Measurements from ENCODE around the gene FOXC1. TPM values are rescaled to one million over a fixed set of nuclear protein-coding genes. Genes with fewer than 3 reads are reported as not detected.
A peak's percentile ranks its signal among the peaks of the same experiment; 100 is the strongest.

The FOXC1 gene
- total RNA-seq, 1 donor from 2014 or later, result 0.45 TPM

DNA sequence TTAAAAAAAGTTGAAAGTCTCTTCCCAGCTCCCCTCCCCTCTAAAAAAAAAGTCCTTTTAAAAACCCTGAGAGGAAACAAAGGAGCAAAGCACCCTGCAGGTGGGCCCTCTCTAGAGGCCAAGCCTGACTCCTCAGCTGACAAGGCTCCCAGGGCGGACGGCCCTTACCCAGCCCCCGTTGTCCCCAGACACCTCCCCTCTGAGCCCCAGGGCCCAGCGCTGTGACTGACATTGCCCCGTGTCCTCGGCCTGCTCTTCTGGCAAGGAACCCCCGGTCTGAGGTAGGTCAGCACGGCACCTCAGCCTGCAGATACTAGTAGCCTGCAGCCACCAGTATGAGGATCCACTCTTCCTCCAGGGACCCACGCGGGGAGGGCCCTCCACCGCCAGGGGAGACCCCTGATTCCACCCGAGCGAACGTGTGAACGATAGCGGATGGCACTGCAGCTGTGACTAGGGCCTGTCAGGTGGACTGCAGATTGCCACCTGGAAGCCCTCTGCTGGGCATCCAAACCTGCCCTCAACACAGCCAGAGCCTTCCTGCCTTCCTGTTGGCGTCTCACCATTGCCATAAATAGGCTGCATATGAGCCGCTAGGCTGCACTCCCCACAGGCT lies 34.2 kb downstream of the FOXC1 start:
- H3K9me3 Mint-ChIP-seq, result no peaks in the 10 kb centered on the region
- Histone ChIP-seq H3K79me2 (ENCODE audit: low read depth) (no peaks in the 10 kb centered on the region), H3K36me3 (no peaks in the 10 kb centered on the region), H3K4me2 (peak overlapping the region; percentile 13), H3K9ac (no peak overlapping the region), H3K27me3 (no peaks in the 10 kb centered on the region), H2AFZ (replicated peaks) (no peak overlapping the region), H3K4me1 (peaks cover 11% of the 10 kb centered on the region), H3F3A (ENCODE audit: low read depth) (no peaks in the 10 kb centered on the region), H4K20me1 (ENCODE audit: low read depth) (no peaks in the 10 kb centered on the region), H3K4me3 (no peak overlapping the region), H3K9me3 (ENCODE audit: low read depth) (no peaks in the 10 kb centered on the region), H3K27ac (no peak overlapping the region)
- H3K4me1 Mint-ChIP-seq, result peaks cover 11% of the 10 kb centered on the region
- H3K27ac Mint-ChIP-seq, result no peak overlapping the region
- peak; percentile 25 for DNase-seq (ENCODE audit: low spot score)
- no peaks in the 10 kb centered on the region for H3K36me3 Mint-ChIP-seq
- TF ChIP-seq, protein P1, sequence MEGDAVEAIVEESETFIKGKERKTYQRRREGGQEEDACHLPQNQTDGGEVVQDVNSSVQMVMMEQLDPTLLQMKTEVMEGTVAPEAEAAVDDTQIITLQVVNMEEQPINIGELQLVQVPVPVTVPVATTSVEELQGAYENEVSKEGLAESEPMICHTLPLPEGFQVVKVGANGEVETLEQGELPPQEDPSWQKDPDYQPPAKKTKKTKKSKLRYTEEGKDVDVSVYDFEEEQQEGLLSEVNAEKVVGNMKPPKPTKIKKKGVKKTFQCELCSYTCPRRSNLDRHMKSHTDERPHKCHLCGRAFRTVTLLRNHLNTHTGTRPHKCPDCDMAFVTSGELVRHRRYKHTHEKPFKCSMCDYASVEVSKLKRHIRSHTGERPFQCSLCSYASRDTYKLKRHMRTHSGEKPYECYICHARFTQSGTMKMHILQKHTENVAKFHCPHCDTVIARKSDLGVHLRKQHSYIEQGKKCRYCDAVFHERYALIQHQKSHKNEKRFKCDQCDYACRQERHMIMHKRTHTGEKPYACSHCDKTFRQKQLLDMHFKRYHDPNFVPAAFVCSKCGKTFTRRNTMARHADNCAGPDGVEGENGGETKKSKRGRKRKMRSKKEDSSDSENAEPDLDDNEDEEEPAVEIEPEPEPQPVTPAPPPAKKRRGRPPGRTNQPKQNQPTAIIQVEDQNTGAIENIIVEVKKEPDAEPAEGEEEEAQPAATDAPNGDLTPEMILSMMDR (IDR thresholded peaks at IDR 0.05), result no peak
- TF ChIP-seq EZH2 (IDR thresholded peaks at IDR 0.05) (no peak), EZH2phosphoT487 (IDR thresholded peaks at IDR 0.05) (no peak)
- peaks cover 10% of the 10 kb centered on the region for H3K27me3 Mint-ChIP-seq (ENCODE audit: insufficient read depth, low read depth)
- no peak overlapping the region for H3K4me3 Mint-ChIP-seq

- H3K4me3 Mint-ChIP-seq, result no peak overlapping the region
- no peak overlapping the region for H3K4me2 ChIP-seq
- no peak for TF ChIP-seq EZH2phosphoT487 (IDR thresholded peaks at IDR 0.05)
- TF ChIP-seq, protein P1 (IDR thresholded peaks at IDR 0.05), result no peak
- TF ChIP-seq EZH2 (IDR thresholded peaks at IDR 0.05), result no peak
Measured at GRCh38 chr6:1644516-1645060, 34.9 kb downstream of the FOXC1 start.

DNA sequence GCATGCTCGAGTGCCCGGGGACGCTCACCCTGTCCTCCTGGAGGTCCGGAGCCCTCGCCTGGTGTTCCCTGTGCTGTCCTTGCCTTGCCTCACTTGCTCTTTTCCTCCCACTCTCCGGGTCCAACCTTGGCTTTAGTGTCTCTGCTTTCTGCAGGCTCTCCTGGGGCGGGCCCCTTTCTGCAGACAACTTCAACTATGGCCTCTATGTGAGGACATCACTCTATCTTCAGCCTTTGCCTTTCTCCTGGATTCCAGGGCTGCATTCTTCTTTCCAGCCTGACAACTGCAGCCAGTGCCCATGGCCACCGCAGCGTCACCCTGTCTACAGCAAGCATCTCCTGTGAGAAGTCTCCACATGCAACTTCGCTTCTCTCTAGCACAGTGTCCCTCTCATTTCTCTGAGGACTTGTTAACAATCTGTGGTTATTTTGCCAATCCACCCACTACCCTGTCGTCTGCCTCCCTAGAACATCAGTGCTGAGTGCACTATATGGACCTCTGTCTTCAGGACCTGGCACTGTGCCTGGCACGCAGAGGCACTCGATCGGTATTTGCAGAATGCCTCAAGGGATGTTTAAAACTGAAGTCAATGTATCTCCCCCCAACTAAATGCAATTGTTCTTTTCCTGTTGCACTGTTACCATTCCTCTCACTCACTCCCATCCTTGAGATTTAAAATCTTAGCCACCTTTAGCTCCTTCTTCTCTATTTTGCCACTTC lies 35.9 kb downstream of the FOXC1 start:
- H3K27me3 Mint-ChIP-seq (ENCODE audit: insufficient read depth, low read depth), result peaks cover 15% of the 10 kb centered on the region
- peaks cover 11% of the 10 kb centered on the region for H3K4me1 Mint-ChIP-seq
- Histone ChIP-seq H3K4me2 (no peak overlapping the region), H3K9ac (no peak overlapping the region), H3F3A (ENCODE audit: low read depth) (no peaks in the 10 kb centered on the region), H3K9me3 (ENCODE audit: low read depth) (no peaks in the 10 kb centered on the region), H3K27me3 (no peaks in the 10 kb centered on the region), H4K20me1 (ENCODE audit: low read depth) (no peaks in the 10 kb centered on the region), H3K36me3 (no peaks in the 10 kb centered on the region), H3K79me2 (ENCODE audit: low read depth) (no peaks in the 10 kb centered on the region), H3K27ac (no peak overlapping the region), H2AFZ (replicated peaks) (no peak overlapping the region), H3K4me1 (peaks cover 11% of the 10 kb centered on the region), H3K4me3 (no peak overlapping the region)
- no peaks in the 10 kb centered on the region for H3K9me3 Mint-ChIP-seq
- H3K36me3 Mint-ChIP-seq, result no peaks in the 10 kb centered on the region
- TF ChIP-seq, protein P1 (IDR thresholded peaks at IDR 0.05), result no peak
- TF ChIP-seq EZH2 (IDR thresholded peaks at IDR 0.05), result no peak
- no peak for TF ChIP-seq EZH2phosphoT487 (IDR thresholded peaks at IDR 0.05)
- H3K4me3 Mint-ChIP-seq, result no peak overlapping the region
- no peak overlapping the region for H3K27ac Mint-ChIP-seq
- no peak for DNase-seq (ENCODE audit: low spot score)

More at GRCh38 chr6:1644516-1645060, 34.9 kb downstream of the FOXC1 start:
- Histone ChIP-seq H4K20me1 (ENCODE audit: low read depth) (no peaks in the 10 kb centered on the region), H3K36me3 (no peaks in the 10 kb centered on the region), H3K27me3 (no peaks in the 10 kb centered on the region), H3K27ac (no peak overlapping the region), H3K4me3 (no peak overlapping the region), H3K9ac (no peak overlapping the region), H3K79me2 (ENCODE audit: low read depth) (no peaks in the 10 kb centered on the region), H3K4me1 (peaks cover 11% of the 10 kb centered on the region), H2AFZ (replicated peaks) (no peak overlapping the region), H3K9me3 (ENCODE audit: low read depth) (no peaks in the 10 kb centered on the region), H3F3A (ENCODE audit: low read depth) (no peaks in the 10 kb centered on the region)
- no peak for DNase-seq (ENCODE audit: low spot score)
- H3K27me3 Mint-ChIP-seq (ENCODE audit: insufficient read depth, low read depth), result peaks cover 10% of the 10 kb centered on the region
- no peaks in the 10 kb centered on the region for H3K9me3 Mint-ChIP-seq
- H3K4me1 Mint-ChIP-seq, result peaks cover 11% of the 10 kb centered on the region
- H3K27ac Mint-ChIP-seq, result no peak overlapping the region
- no peaks in the 10 kb centered on the region for H3K36me3 Mint-ChIP-seq

All from neural progenitor cell (in vitro differentiated cells).